HG03159 (cell line): ENCODE measurements around the gene ARHGAP23.

Experiments
- ATAC-seq: cut with Tn5 transposase; IDR thresholded peaks from one replicate; pipeline ENCODE4 v1.9.1; 2021; ENCODE audit warnings: mild to moderate bottlenecking, moderate library complexity; ENCODE audit not compliant: unreplicated experiment

ARHGAP23 gene

GRCh38 chr17:38544839-38545209 is 116.6 kb downstream of the ARHGAP23 start:
- no peak for ATAC-seq

DNA sequence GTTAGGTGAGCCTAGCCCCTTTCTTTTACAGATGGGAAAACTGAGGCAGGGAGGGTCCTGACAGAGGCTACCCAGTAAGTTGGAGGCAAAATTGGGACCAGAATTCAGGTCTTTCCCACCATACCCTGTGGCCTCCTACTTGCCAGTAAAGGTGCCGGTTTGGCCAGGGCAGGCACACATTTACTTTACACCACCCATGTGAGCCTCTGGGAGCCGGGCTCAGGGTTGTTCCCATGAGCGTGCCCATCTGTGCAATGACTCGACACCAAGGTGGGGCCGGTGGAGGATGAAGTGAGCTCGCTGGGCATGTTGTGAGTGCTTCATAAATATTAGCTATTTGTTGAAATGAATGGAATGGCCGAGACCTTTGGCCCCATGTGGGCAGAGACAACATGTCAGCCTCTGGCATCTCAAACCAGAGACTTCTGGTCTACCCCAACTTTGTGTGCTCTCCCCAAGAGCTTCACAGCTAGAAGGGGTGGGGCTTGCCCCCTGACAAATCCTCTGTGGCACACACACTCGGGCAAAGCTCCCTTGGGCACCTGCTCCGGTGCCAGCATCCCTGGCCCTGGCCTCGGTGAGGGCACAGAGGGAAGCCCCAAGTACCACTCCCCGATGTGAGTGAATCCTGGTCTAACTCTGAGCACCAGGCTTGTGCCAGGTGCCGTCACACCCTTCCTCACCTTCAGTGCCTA is 117.4 kb downstream of the ARHGAP23 start:
- ATAC-seq, result no peak

DNA sequence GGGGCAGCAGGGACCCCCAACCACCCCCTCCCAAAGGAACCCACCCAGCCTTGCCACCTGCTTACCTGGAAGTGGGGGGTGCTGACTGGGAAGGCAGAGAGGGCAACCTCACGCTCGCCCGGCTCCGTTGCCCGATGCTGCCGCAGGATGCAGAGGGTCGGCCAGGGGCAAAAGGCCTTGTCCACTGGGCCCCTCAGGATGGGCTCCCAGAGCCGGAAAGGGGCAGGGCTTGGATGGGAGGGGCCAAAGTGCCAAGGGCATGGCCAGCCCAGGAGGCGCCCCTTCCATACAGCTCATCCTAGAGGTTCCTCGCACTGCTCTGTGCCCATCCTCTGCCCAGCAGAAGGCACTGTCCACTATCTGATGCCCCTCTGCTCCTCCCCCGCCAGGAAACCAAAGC is 118.1 kb downstream of the ARHGAP23 start:
- ATAC-seq, result no peak

GRCh38 chr17:38547444-38547843 is 119.2 kb downstream of the ARHGAP23 start:
- ATAC-seq, result no peak

GRCh38 chr17:38549285-38549684 is 121.0 kb downstream of the ARHGAP23 start:
- ATAC-seq, result no peak

DNA sequence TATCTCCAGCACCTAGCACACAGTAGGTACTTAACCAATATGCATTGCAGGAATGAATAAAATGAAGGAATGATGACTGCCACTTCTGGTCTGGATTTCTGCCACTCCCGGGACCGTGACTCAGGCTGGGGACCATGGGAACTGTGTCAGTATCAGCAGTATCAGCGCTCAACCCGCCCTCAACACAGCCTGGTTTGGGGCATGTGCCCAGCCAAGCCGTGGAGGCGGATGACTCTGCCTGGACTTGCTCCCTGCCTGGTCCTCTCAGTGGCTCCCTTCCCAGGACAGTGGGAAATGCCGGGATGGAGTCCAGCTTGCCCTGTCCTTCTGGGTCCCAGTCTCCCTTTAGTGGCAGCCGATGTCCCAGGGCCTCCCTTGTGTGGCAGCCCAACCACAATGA is 122.4 kb downstream of the ARHGAP23 start:
- no peak for ATAC-seq

DNA sequence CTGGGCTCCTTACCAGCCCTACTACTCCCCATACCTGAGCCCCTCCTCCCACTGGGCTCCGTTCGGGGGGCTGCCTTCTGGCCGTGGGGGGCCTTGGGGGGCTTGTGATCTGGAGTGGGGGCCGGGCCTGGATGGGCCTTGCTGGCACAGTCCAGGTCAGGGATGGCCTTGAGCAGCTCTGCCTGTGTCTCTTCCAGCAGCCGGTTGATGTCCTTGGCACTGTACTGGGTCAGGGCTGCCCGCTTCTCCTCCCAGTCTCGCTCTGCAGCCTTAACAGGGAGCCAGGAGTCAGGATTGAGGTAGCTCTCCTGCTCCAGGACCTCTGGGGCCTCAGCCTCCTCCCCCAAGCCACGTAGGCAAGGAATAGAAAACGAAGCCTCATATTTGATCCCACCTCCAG is 122.9 kb downstream of the ARHGAP23 start:
- ATAC-seq, result no peak

GRCh38 chr17:38552343-38552742 is 124.1 kb downstream of the ARHGAP23 start:
- no peak for ATAC-seq

DNA sequence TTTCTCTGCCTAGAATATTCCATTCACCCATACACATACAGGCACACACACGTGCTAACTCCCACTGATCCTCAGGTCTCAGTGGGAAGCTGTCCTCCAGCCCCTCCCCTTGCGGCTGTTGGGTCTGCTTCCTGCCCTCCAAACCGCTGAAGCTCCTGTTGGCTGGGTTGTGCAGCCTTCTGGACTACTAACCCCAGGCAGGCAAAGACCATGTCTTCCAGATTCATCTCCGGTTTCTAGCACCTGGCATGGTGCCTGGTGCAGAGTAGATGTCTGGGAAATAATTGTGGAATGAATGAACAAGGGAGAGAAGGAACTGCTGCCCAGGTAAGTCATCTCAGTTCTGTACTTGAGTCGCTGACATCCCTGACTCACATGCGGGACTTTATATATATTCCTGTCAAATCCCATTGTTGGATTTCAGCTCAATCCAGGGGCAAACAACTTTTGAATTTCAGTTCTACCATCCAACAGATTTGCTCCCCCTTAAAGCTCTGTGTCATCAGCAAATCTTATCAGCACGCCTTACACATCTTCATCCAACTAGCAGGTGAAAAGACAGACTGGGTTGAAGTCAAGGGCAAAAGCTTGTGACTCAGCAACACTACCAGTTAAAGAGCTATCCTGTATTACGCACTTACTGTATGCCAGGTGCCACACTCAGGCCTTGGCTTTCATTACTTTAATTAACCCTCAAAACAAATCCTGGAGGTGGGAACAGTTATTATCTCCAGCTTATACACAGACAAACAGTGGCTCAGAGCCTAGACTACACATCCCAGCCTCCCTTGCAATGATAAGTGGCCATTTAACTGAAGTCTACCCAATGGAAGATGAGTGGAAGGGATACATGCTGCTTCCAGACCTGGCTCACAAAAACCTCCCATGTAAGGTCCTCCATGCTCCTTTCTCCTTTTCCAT is 126.4 kb downstream of the ARHGAP23 start:
- no peak for ATAC-seq

GRCh38 chr17:38556239-38556638 is 128.0 kb downstream of the ARHGAP23 start:
- no peak for ATAC-seq

GRCh38 chr17:38557396-38557795 is 129.1 kb downstream of the ARHGAP23 start:
- ATAC-seq, result no peak

DNA sequence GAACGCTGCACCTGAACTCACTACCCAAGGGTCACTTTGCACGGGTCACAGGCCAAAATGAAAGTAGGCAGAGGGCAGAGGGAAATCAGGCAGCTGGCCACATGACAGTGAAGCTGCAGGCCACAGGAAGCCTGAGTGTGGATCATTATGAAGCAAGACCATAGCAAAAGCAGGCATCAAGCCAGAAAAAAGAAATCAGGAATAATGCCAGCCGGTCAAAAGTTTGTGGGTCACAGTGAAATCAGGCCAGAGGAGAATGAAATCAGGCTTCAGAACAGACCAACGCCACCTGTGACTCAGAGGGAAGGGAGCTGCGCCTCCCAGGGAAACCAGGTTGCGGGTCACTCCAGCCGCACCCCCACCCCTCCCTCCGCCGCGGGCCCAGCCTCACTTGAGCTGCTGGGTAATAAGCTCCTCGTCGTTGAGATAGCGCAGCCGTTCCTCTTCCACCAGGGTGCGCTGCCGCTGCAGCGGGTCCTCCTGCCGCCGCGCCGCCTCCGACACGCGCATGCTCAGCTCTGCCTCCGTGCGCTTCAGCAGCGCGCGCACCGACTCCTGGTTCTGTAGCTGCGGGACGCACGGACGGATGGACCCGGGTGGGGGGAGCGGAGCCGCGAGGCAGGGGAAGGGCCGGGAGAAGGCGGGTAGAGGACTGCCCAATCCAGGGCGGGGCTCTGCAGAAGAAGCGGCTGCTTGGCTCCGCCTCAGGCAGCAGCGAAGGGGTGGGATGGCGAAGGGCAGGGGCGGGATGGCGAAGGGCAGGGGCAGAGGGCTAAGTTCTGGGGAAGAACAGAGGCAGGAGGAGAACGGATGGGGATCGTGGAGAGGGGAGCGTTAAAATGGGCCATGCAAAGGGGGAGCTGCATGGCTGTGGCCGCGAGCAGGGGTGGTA is 129.8 kb downstream of the ARHGAP23 start:
- no peak for ATAC-seq

DNA sequence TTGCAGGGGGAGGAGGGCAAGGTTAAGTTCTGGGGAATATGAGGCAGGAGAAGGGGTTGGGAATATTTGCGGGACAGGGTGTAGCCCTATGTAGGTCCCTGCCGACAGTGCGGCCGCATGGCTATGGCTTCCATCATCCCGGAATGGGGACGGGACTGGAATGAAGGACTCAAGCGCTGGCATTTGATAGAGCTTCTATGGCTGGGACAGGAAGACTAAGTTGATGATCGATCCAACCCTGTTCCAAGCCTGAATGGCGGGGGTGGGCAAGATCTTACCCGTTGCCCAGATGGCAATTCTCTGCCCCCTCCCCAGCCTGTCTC is 130.4 kb downstream of the ARHGAP23 start:
- no peak for ATAC-seq

- ATAC-seq, result peak; percentile 64
Observed at GRCh38 chr17:38559051-38559879, 131.0 kb downstream of the ARHGAP23 start.

DNA sequence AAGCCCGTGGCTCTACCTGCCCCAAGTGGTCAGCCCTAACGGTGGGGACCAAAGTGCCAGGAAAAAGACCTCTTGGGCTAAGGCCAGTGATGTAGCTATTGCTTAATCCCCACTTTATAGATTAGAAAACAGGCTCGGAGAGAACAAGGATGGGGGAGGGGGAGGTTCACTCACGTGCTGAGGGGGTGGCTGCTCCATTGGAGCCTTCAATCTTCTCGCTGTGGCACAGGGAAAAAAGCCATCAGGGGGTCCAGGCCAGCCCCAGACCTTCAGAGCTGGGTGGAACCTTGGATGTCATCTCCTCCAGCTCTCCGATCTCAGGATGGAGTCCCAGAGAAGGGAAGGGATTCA is 131.6 kb downstream of the ARHGAP23 start:
- no peak for ATAC-seq

GRCh38 chr17:38560503-38561318 is 132.4 kb downstream of the ARHGAP23 start:
- ATAC-seq, result no peak

DNA sequence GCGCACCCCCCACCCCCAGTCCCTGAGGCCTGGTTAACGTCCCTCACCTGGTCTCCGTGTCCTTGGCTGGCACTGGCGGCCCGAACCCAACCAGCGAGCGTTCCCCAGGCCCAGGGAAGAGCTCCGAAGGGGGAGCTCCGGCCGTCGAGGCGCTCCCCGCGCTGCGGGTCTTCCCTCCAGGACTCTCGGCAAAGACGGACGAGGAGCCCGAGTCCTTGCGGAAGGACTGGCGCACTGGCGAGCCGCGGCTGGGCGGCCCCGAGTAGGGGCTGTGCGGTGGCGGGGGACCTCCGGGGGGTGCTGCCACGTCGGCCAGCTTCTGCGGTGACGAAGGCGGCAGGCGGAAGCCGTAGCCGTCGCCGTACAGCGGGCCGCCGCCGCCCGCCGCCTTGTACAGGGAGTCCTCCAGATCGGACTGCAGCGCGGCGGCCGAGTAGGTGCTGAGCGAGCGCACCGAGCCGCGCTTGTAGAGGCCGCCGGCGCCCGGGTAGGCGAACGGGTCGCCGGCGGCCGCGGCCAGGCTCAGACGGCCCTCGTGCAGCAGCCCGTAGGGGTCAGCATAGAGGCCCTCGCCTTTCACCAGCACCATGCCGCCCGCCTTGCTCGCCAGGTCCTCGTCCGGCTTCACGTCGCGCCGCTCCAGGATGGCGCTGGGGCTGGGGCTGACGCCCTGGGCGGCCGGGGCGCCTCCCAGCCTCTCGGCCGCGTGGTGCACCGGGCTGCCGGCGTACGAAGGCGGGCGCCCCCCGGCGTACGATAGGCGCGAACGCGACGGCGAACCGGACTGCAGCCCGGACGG is 133.4 kb downstream of the ARHGAP23 start:
- no peak for ATAC-seq
